GM12878 (cell line): ENCODE data around the gene PRKCZ. TPM values are rescaled to one million over a fixed set of nuclear protein-coding genes. Genes with fewer than 3 reads are reported as not detected.

Experiments used
- ATAC-seq: fragments of 200-7000 bp; cut with Tn5 transposase; 3 replicates; pipeline ENCODE4 v1.9.1; 2020; ENCODE audit warnings: mild to moderate bottlenecking, moderate library complexity
- BruUV-seq: library from RNA; stranded (reverse); fragments of 400-500 nt; replicated peaks from 2 replicates; lab custom pipeline; 2021; lab: Mats Ljungman, UMichigan
- CTCF ChIA-PET: fragments of 300-600 bp; sonication (Branson Sonifier 250); formaldehyde crosslinking; extraction: SDS; loops from one replicate; lab custom pipeline; 2021; ENCODE audit warnings: inconsistent platforms; lab: Yijun Ruan, JAX
- POLR2A ChIA-PET: fragments of 350-600 bp; formaldehyde crosslinking; extraction: SDS; loops from one replicate; lab custom pipeline; 2021; ENCODE audit warnings: inconsistent platforms; lab: Charles Lee
- RAD21 ChIA-PET: fragments of 300-600 bp; sonication (Branson Sonifier 250); formaldehyde crosslinking; loops from one replicate; lab custom pipeline; 2023; ENCODE audit warnings: antibody characterized with exemption; ENCODE audit not compliant: unreplicated experiment; lab: Charles Lee
- SMC1A ChIA-PET: fragments of 300-600 bp; sonication (Branson Sonifier 250); formaldehyde crosslinking; loops from one replicate; lab custom pipeline; 2023; ENCODE audit not compliant: unreplicated experiment, uncharacterized antibody; lab: Charles Lee
- DNase-seq: peaks from one replicate; pipeline ENCODE4 v3.0.0-alpha.2; 2011; ENCODE audit warnings: low read depth, low spot score
- FAIRE-seq: peaks from 3 replicates; lab custom pipeline; 2011; peaks lifted over from hg19 to GRCh38; lab: Jason Lieb, UNC
- H2AFZ ChIP-seq: 2 replicates; pipeline ENCODE4 v1.6.0; 2011; ENCODE audit warnings: low read depth, low read length, control low read depth; ENCODE audit not compliant: control insufficient read depth
- H3K27ac ChIP-seq: 2 replicates; pipeline ENCODE4 v1.5.1; 2011; ENCODE audit warnings: control low read depth; ENCODE audit not compliant: control insufficient read depth, insufficient read depth
- H3K27me3 ChIP-seq, 2 experiments: replicated peaks in 1 of 2; 2 replicates each; pipeline versions ENCODE4 v1.6.0 to v1.6.1; 2011; ENCODE audit warnings: low read length in 1 of 2; ENCODE audit not compliant: control insufficient read depth in 2 of 2, insufficient read depth in 2 of 2
- H3K36me3 ChIP-seq, 2 experiments: 2 replicates each; pipeline ENCODE4 v1.5.1; 2011; ENCODE audit warnings: low read length in 1 of 2; ENCODE audit not compliant: control insufficient read depth in 2 of 2, insufficient read depth in 2 of 2
- H3K4me1 ChIP-seq: 2 replicates; pipeline ENCODE4 v1.6.1; 2011; ENCODE audit warnings: mild to moderate bottlenecking, low read length, moderate library complexity, mixed read lengths; ENCODE audit not compliant: control insufficient read depth, insufficient read depth
- H3K4me2 ChIP-seq: 2 replicates; pipeline ENCODE4 v1.6.0; 2011; ENCODE audit warnings: control low read depth; ENCODE audit not compliant: control insufficient read depth, insufficient read depth
- H3K4me3 ChIP-seq: fragments of 200-600 bp; sonication (generic); 2 replicates; pipeline ENCODE4 v1.5.1; 2016
- H3K79me2 ChIP-seq: 2 replicates; pipeline ENCODE4 v1.6.0; 2011; ENCODE audit warnings: low read length; ENCODE audit not compliant: control insufficient read depth, insufficient read depth
- H3K9ac ChIP-seq: 2 replicates; pipeline ENCODE4 v1.8.0; 2011; ENCODE audit warnings: low read length, control low read depth, mixed read lengths; ENCODE audit not compliant: control insufficient read depth, insufficient read depth
- H3K9me3 ChIP-seq: replicated peaks from 3 replicates; pipeline ENCODE4 v1.5.1; 2011; ENCODE audit warnings: mild to moderate bottlenecking, low read length; ENCODE audit not compliant: control insufficient read depth, insufficient read depth
- H4K20me1 ChIP-seq: 2 replicates; pipeline ENCODE4 v1.6.0; 2011; ENCODE audit not compliant: control insufficient read depth, insufficient read depth
- EZH2 ChIP-seq: IDR thresholded peaks from 2 replicates; pipeline ENCODE4 v1.6.1; 2012; ENCODE audit warnings: low read depth, mild to moderate bottlenecking, control low read depth, inconsistent platforms, low read length, borderline replicate concordance; ENCODE audit not compliant: control insufficient read depth
- IKZF2 ChIP-seq, 2 experiments: fragments of 450-650 bp; IDR thresholded peaks; 2 replicates each; pipeline ENCODE4 v1.6.1; 2017; ENCODE audit warnings: mild to moderate bottlenecking in 2 of 2, moderate library complexity in 2 of 2
- JUND ChIP-seq: IDR thresholded peaks from 2 replicates; pipeline ENCODE4 v1.6.1; 2012; ENCODE audit warnings: low read depth, mild to moderate bottlenecking, low read length, improper control_type of control experiment, moderate library complexity
- MTA3 ChIP-seq: IDR thresholded peaks from 2 replicates; pipeline ENCODE4 v1.6.1; 2012; ENCODE audit warnings: low read length, inconsistent platforms, borderline replicate concordance
- NRF1 ChIP-seq: conservative IDR thresholded peaks from 2 replicates; pipeline ENCODE4 v1.6.1; 2011; ENCODE audit warnings: mild to moderate bottlenecking, low read depth, low read length, improper control_type of control experiment
- POLR2A ChIP-seq: IDR thresholded peaks from 2 replicates; pipeline ENCODE4 v1.6.1; 2011; ENCODE audit warnings: low read depth, mild to moderate bottlenecking, low read length
- RAD51 ChIP-seq: fragments of 450-650 bp; IDR thresholded peaks from 2 replicates; pipeline ENCODE4 v1.6.1; 2016; ENCODE audit warnings: moderate library complexity, mild to moderate bottlenecking, inconsistent platforms
- RELB ChIP-seq: fragments of 450-650 bp; IDR thresholded peaks from 2 replicates; pipeline ENCODE4 v1.6.1; 2017; ENCODE audit warnings: low read depth, mild to moderate bottlenecking, moderate library complexity
- STAT1 ChIP-seq: fragments of 450-650 bp; conservative IDR thresholded peaks from 2 replicates; pipeline ENCODE4 v1.6.1; 2014; ENCODE audit warnings: antibody characterized with exemption, mild to moderate bottlenecking
- SUZ12 ChIP-seq: fragments of 200-600 bp; sonication (generic); IDR thresholded peaks from one replicate; pipeline ENCODE4 v1.6.1; 2018; ENCODE audit warnings: antibody characterized with exemption, mild to moderate bottlenecking; ENCODE audit not compliant: unreplicated experiment
- TAF1 ChIP-seq: IDR thresholded peaks from 2 replicates; pipeline ENCODE4 v1.6.1; 2011; ENCODE audit warnings: mild to moderate bottlenecking, low read depth, low read length, borderline replicate concordance
- WGBS: methylation state at CpG from one replicate; pipeline ENCODE4 v1.1.6; 2016; ENCODE audit warnings: low lambda C conversion rate; ENCODE audit not compliant: insufficient replicate concordance, insufficient coverage; ENCODE audit errors: missing lambda C conversion rate; 5-methylcytosine and 5-hydroxymethylcytosine counted together
- in situ Hi-C: fragments of 300-500 bp; cut with MboI; formaldehyde crosslinking; loops from 9 replicates; pipeline ENCODE4 v1.14.3; 2018; ENCODE audit warnings: mixed read lengths
- intact Hi-C: fragments of 100-400 bp; cut with micrococcal nuclease; formaldehyde crosslinking; loops from one replicate; pipeline ENCODE4 v1.14.2; 2022; ENCODE audit not compliant: unreplicated experiment
- polyA plus RNA-seq, 11 experiments: library from polyadenylated mRNA; depleted of rRNA in 4 of 11; unstranded in 6 of 11; stranded (reverse) in 5 of 11; fragments of >200 nt; fragmentation: Nextera tagmentation in 4 of 11; fragmentation: Illumina TruSeq in 1 of 11; extraction: Ambion mirVana in 4 of 11; extraction: Trizol in 1 of 11; gene quantifications; 1 replicate in 1 of 11; 2 replicates in 10 of 11; pipeline versions ENCODE4 v1.2.1 to v1.2.3, GENCODE V29; 2011 to 2016; ENCODE audit warnings: inconsistent platforms in 2 of 11, missing spikeins in 2 of 11, low read depth in 1 of 11
- total RNA-seq, 4 experiments: library from RNA; depleted of rRNA in 3 of 4; stranded (reverse); fragments of >200 nt in 3 of 4; fragmentation: Illumina TruSeq in 1 of 4; extraction: Trizol in 1 of 4; gene quantifications; 2 replicates each; pipeline versions ENCODE4 v1.2.1 to v1.2.3, GENCODE V29; 2013 to 2021

PRKCZ gene
- total and polyA plus RNA-seq, 10 of the 15 experiments (the other 5 are each of a cell fraction or from before 2014, with no cell fraction given), result 0.05 to 1.9 (median 0.64) TPM; not detected in 1

- ChIA-PET CTCF (interaction anchor here (1.5 to 3.3 kb wide), 3 partner anchors 181 to 351 kb away, joined by 4 to 98 read pairs (median 23); no protein-coding TSS in a partner anchor), POLR2A (no interaction called here), SMC1A (interaction anchor here (3.2 kb wide), 1 partner anchor 184 kb away, joined by 62 read pairs; no protein-coding TSS in a partner anchor), RAD21 (no interaction called here)
- no peak overlapping the region for H3K27ac ChIP-seq
- H3K79me2 ChIP-seq, result peaks cover 1% of the 10 kb centered on the region
- no peaks in the 10 kb centered on the region; a peak in 1 of 4 replicates for H3K36me3 ChIP-seq
- no peak overlapping the region for H3K9ac ChIP-seq
- FAIRE-seq, result no peak
- H3K4me3 ChIP-seq, result no peak overlapping the region
- ATAC-seq, result no peak
- H2AFZ ChIP-seq, result no peak overlapping the region
- no peaks in the 10 kb centered on the region for H3K27me3 ChIP-seq
- BruUV-seq, result no TSS peak
- no peak overlapping the region for H3K4me2 ChIP-seq
- H4K20me1 ChIP-seq, result no peaks in the 10 kb centered on the region
- TF ChIP-seq SUZ12 (no peak), MTA3 (no peak), JUND (no peak), IKZF2 (IDR thresholded peaks at IDR 0.05) (no peak), RELB (no peak), POLR2A (no peak), STAT1 (no peak), NRF1 (no peak), TAF1 (no peak), RAD51 (no peak), EZH2 (no peak)
- TF ChIP-seq, all 136 proteins: peak for 0
- Histone ChIP-seq H3K4me1 (peaks cover 10% of the 10 kb centered on the region), H3K9me3 (no peaks in the 10 kb centered on the region)
- WGBS, result 44% methylated on average over 10 of the region's 10 CpGs
- no peak for DNase-seq
- in situ Hi-C loops (loop anchor here (10.0 kb wide), 1 partner anchor 1227 kb away; no protein-coding TSS in a partner anchor), intact Hi-C loops (loop anchor here (5.0 kb wide), 2 partner anchors 115 to 1225 kb away; no protein-coding TSS in a partner anchor)
These were observed 147.5 kb downstream of the PRKCZ start for GRCh38 chr1:2197707-2198165.
